ENCODE results near the gene FAM180B. TPM values are rescaled to one million over a fixed set of nuclear protein-coding genes. Genes with fewer than 3 reads are reported as not detected.
"Not testable (repeated sequence)": the region's sequence is repeated elsewhere in the genome, so short reads cannot be mapped to it uniquely, and the experiment has no call there.

FAM180B gene
- total RNA-seq, 1 donor from 2014 or later = 0.99 TPM

GRCh38 chr11:47595029-47595428, 8.6 kb downstream of the FAM180B start:
- DNase-seq = no peak

GRCh38 chr11:47595967-47596366, 9.5 kb downstream of the FAM180B start:
- DNase-seq = no peak

GRCh38 chr11:47599902-47600301, 13.4 kb downstream of the FAM180B start:
- DNase-seq = no peak

GRCh38 chr11:47603295-47603694, 16.8 kb downstream of the FAM180B start:
- no peak for DNase-seq

- DNase-seq = no peak
Measured at GRCh38 chr11:47605921-47606320, 19.4 kb downstream of the FAM180B start.

- no peak for DNase-seq
Measured at GRCh38 chr11:47606731-47607130, 20.3 kb downstream of the FAM180B start.

- DNase-seq = no peak
Measured at GRCh38 chr11:47607380-47607779, 20.9 kb downstream of the FAM180B start.

GRCh38 chr11:47609675-47610074, 23.2 kb downstream of the FAM180B start:
- no peak for DNase-seq

GRCh38 chr11:47611348-47611794, 24.9 kb downstream of the FAM180B start:
- no peak for DNase-seq

- no peak for DNase-seq
Measured at GRCh38 chr11:47615249-47615648, 28.8 kb downstream of the FAM180B start.

GRCh38 chr11:47616726-47617416, 30.4 kb downstream of the FAM180B start:
- peak; percentile 44 for DNase-seq

- no peak for DNase-seq
Measured at GRCh38 chr11:47617417-47617809, 30.9 kb downstream of the FAM180B start.

GRCh38 chr11:47620836-47621378, 34.4 kb downstream of the FAM180B start:
- no peak for DNase-seq

GRCh38 chr11:47626234-47626633, 39.8 kb downstream of the FAM180B start:
- DNase-seq = no peak

- no peak for DNase-seq
Measured at GRCh38 chr11:47628026-47628425, 41.5 kb downstream of the FAM180B start.

GRCh38 chr11:47631473-47631872, 45.0 kb downstream of the FAM180B start:
- DNase-seq = no peak

- DNase-seq = not testable (repeated sequence)
Measured at GRCh38 chr11:47636331-47636730, 49.9 kb downstream of the FAM180B start.

Small RNAs within 50 kb of the gene (small RNA-seq; reads per million reads assigned to genes)
- not detected for gene RN7SL652P (ENCODE audit: low replicate concordance)
- 0.24 reads per million, percentile 10 among the genes with 10 or more reads in this experiment for gene RNU5E-10P (ENCODE audit: low replicate concordance)

Other genes with a start within 250 kb of the FAM180B start
- 0.30 TPM for gene MYBPC3, start 234.0 kb upstream of the FAM180B start, total RNA-seq
- 7.5 TPM for gene SPI1, start 208.1 kb upstream of the FAM180B start, total RNA-seq
- 22.2 TPM for gene SLC39A13, start 178.1 kb upstream of the FAM180B start, total RNA-seq
- 79.6 TPM for gene PSMC3, start 160.2 kb upstream of the FAM180B start, total RNA-seq
- gene RAPSN, start 137.5 kb upstream of the FAM180B start, total RNA-seq = 2.5 TPM
- gene CELF1, start 33.5 kb upstream of the FAM180B start, total RNA-seq = 102 TPM
- gene PTPMT1, start 21.1 kb upstream of the FAM180B start, total RNA-seq = 26.9 TPM
- 15.7 TPM for gene KBTBD4, start 7.7 kb upstream of the FAM180B start, total RNA-seq
- 44.2 TPM for gene NDUFS3, start 7.6 kb upstream of the FAM180B start, total RNA-seq
- 1.3 TPM for gene C1QTNF4, start 7.7 kb downstream of the FAM180B start, total RNA-seq
- 34.4 TPM for gene MTCH2, start 55.9 kb downstream of the FAM180B start, total RNA-seq
- 1.1 TPM for gene AGBL2, start 128.7 kb downstream of the FAM180B start, total RNA-seq
- 171 TPM for gene FNBP4, start 180.7 kb downstream of the FAM180B start, total RNA-seq